Stromal cell of bone marrow (primary cell): ENCODE measurements around the gene MRC1.
A peak's percentile ranks its signal among the peaks of the same experiment; 100 is the strongest.
"Not testable (repeated sequence)": the region's sequence is repeated elsewhere in the genome, so short reads cannot be mapped to it uniquely, and the experiment has no call there.

Experiments
- DNase-seq: peaks from one replicate; pipeline ENCODE4 v3.0.0-alpha.2; 2012; ENCODE audit warnings: low read depth

Gene MRC1

DNA sequence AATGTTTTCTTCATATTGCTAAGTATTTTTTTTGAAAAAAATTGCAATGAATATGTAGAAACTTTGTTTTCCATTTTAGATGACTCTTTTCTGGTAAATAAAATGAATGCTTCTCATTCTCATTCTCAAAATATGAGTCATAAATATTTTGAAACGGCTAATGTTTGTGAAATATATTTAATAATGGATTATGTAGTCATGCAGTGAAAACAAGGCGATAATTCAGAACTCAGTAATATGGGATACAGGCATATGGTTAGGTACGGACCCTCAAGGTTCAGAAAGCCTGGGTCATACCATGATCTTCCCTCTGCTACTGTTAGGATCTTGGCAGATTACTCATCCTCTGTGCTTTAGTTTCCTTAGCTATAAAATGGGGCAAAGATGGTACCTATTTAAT is 96.3 kb downstream of the MRC1 start:
- no peak for DNase-seq

DNA sequence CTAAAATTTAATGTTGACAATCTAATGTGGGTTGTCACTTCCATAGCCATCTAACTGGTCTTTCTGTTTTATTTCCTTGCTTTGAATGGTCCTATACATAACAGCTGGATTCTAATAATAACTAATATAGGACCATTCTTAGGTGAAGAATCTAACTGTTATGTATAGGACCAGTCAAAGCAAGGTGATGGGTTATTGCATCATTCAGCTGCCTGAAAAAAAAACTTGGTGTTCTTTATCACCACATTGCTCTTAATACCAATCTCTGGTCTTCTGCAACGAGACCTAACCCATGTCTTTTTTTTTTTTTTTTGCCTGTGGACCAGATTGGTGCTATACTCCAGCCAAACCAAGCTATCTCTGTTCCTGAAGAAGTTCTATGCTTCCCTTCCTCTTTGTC is 96.9 kb downstream of the MRC1 start:
- no peak for DNase-seq

DNA sequence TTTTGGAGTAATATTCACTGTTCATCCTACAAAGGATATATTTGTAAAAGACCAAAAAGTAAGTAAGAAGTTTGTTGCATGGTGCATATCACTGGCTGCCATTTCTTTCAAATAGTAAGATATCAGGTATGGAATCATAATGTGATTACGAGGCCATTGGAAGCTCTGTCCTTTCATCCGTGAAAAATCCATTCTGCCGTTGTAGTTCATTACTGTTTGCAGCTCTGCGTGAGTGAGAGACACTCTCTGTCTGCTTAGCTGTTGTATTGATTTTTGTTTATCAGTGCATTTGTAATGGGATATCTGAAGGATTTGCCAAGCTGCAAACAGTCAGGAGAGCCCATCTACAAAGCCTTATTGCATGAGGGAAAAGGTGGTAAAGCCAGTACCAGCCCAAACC is 98.5 kb downstream of the MRC1 start:
- DNase-seq = no peak

DNA sequence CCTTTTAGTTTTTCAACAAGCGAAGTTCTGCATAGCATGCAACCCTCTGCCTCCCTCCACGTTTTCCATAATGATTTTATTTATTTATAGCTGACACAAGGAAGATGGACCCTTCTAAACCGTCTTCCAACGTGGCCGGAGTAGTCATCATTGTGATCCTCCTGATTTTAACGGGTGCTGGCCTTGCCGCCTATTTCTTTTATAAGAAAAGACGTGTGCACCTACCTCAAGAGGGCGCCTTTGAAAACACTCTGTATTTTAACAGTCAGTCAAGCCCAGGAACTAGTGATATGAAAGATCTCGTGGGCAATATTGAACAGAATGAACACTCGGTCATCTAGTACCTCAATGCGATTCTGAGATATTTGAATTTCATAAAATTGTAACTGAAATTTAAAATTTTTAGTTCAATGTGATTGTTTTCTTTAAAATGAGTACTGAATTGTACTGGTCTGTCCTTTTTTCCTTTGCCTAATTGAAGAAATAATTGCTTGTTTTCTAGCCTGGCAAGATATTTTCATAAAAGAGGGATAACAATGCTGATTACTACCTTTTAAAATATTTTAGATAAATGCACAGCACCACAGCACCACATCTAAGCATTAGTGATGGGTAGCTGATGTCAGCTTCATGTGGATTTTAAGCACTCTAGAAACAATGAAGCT is 101.1 kb downstream of the MRC1 start:
- peak; percentile 44 for DNase-seq

DNA sequence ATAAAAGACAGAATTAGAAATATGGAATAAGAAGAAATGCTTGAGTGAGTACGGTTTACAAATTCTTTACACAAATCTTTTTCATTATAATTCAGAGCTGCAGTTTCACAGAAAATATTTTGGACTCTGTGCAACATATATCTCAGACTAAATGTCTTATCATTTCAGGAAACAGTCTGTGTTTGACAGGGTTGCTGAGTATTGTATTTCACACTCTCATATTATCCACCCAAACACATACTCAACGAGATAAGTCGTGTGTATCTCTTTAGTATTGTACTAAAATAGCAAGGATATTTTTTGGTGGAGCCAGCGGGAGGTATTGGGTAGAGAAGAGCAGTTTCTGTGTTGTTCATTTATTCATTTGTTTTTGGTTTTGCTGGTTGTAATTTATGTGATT is 103.6 kb downstream of the MRC1 start:
- DNase-seq = no peak

DNA sequence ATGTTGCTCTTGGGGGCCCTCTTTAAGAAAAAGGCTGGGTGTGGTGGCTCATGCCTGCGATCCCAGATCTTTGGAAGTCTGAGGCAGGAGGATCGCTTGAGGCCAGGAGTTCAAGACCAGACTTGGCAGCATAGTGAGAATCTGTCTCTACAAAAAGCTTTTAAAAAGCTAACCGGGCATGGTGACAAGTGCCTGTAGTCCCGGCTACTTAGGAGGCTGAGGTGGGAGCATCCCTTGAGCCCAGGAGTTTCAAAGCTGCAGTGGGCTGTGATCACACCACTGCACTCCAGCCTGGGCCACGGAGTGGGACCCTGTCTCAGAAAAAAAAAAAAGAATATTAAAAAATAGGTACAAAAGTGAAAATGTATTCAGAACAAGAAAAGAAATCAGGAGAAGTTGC is 104.5 kb downstream of the MRC1 start:
- DNase-seq = no peak

DNA sequence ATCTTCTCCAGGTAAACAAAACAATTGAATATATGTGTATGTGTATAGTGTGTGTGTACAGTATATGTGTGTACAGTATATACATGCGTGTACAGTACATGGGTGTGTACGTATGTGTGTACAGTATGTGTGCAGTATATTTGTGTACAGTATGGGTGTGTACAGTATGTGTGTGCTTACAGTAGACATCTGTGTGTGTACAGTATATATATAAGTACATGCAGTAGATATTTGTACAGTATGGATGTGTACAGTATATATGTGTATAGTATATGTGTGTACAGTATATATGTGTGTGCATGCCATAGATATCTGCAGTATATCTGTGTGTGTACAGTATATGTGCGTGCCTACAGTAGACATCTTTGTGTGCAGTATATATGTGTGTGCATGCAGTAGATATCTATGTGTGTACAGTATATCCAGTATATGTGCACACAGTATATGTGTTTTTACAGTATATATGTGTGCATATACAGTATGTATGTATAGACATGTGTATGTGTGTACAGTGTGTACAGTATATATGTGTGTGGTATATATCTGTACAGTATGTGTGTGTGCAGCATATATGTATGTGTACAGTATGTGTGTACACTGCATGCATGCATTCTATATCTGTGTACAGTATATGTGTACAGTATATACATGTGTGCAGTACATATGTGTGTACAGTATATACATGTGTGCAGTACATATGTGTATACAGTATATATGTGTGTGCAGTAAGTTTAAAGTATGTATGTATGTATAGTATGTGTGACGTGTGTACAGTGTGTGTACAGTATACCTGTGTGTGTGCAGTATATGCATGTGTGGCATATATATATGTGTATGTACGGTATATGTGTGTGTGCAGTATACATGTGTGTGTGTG is 105.3 kb downstream of the MRC1 start:
- DNase-seq = no peak

DNA sequence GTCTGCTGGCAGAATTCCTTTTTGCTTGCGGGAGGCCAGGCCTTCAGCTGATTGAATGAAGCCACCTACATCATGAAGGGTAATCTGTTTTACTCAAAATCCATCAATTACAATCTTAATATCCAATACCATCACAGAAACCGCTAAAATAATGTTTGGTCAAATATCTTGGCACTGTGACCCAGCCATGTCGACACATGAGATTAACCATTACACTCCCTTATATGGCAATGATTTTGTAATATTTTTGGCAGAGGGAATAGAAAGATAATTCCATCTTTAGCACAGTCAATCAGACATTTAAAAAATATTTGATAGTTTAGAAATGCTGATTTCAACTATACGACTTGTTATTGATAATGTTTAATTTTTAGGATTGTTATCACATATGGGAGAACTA is 106.0 kb downstream of the MRC1 start:
- peak; percentile 18 for DNase-seq

DNA sequence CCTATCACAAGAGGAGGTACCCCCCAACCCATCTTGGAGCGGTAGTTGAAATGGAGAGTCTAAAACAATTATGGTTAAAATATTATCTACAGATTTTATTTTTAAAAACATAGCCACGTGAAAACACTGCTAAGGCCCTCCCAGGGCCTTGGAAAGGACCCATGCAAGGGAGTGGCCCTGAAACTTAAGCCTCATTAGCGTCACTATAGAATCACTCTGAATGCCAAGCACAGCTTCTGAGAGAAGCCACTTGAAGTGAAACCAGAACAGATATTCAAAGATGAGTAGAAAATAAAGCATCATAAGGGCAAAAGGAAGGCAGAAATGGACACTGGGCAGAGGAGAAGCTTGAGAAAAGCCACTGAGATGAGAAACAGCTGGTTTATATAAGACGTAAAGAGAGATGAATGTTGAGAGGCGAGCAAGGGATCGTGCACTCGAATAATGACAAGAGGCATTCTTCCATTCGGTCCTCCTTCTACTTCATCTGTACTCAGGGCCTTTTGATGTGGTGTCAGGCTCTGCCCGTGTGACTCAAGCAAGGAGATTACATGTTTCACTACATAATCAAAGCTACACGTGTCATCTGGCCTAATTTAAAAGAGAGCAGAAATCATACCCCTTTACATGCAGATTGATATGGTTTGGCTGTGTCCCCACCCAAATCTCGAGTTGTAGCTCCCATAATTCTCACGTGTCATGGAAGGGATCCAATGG is 109.2 kb downstream of the MRC1 start:
- no peak for DNase-seq

DNA sequence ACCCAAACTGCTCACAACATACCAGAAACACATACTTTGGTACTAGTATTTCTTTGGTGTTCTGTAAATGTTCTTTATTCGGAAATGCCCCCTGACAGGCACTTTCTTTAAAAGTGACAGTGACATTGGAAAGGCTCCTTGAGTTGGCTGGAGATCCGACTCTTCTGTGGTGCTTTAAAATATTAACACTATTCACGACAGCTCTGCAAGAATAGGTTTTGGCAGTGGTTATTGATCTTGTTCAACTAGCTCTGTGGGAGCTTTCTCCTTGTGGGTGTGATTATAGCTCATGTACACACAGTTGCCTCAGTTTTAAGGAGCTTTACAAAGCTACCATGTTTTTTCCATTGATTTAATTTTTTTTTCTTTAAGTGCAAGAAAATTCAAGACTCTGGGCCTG is 112.2 kb downstream of the MRC1 start:
- DNase-seq = no peak

DNA sequence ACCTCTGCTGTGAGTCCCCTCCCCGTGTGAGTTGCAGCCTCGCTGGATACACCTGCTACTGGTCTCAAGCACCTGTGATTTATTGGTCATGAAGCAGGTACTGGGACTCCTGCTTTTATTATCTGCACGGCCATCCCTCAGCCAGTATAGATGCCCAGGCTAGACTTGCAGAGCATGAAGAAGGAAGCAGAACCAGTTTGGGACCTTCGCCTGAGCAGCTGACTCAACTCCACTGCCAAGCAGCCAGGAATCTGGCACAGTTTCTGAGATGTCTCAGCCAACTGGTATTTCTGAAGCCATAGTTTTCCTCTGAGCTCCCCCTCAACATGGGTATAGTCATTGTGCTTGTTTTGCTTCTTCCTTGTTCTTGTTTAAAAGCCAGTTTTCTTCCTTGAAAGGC is 114.6 kb downstream of the MRC1 start:
- peak; percentile 94 for DNase-seq

DNA sequence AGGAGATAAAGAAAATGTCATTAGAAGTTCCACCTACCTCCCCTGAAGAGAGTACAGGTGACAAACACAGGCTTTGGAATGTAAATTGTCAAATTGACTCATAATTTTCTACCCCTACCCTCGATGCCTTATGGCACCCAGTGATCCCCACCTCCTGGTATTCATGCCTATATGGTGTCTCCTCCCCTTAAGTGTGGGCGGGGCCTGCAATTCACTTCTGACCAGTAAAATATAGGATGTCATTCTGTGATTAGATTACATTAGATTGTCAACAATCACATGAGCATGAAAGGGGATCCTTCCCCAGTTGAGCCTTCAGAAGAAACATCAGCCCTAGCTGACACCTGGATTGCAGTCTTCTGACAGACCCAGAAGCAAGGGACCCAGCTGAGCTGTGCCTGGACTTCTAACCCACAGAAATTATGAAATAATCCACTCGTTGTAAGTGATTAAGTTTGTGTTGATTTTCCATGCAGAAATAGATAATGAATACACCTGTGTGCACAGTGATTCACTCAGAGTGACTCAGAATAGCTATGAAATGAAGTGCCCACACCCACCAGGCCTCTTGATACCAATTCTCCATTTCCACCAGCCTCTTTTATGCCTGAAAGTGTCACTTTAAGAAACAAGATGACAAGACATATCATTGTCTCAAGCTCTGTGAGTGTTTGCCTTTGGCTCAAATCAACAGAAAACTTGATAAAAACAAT is 134.0 kb downstream of the MRC1 start:
- DNase-seq = no peak

DNA sequence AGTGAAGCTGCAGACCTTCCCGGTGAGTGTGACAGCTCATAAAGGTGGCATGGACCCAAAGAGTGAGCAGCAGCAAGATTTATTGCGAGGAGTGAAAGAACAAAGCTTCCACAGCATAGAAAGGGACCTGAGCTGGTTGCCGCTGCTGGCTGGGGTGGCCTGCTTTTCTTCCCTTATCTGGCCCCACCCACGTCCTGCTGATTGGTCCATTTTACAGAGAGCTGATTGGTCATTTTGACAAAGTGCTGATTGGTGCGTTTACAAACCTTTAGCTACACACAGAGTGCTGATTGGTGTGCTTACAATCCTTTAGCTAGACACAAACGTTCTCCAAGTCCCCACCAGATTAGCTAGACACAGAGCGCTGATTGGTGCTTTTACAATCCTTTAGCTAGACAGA is 141.1 kb downstream of the MRC1 start:
- DNase-seq = not testable (repeated sequence)

DNA sequence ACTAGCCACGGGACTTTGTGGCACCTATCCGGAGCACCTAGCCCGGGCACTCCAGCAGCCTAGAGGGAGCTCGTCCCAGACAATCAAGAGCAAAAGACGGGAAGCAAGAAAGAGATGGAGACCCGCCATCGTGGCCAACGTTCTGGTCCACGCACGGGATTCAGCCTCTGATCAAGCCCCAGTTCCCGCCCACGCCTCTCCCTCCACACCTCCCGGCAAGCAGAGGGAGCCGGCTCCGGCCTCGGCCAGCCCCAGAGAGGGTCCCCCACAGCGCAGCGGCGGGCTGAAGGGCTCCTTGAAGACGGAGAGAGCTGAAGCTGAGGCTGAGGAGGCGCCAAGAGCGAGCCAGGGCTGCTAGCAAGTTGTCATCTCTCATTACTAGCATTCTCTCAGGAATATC is 141.6 kb downstream of the MRC1 start:
- no peak for DNase-seq

DNA sequence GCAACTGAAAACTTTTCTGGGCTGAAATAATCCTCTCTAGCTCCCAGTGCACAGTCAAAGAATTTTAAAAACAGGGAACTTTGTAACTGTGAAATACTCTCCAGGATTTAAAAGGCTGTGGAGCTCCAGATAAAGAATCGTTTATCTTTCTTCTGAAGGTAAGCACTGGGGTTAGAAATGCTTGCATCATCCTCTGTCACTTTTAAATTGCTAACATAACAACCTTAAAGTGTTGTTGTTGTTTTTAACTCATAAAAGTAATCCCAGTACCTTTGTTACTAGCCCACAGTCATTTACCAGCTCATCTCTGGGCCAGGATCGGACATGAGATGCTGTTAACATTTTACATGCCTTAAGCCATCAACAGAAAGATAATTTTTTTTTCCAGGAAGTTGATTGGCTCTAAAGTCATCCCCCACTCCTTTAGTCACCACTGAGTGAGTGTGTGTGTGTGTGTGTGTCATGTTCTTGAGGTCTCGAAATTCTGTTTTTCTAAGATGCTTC is 142.8 kb downstream of the MRC1 start, which contains the start of gene SLC39A12:
Gene SLC39A12, plus strand, starts transcription at position 51 of the 504 bp plus-strand sequence. CDS start 1,359 bp downstream, outside the sequence.
- DNase-seq = peak; percentile 43

DNA sequence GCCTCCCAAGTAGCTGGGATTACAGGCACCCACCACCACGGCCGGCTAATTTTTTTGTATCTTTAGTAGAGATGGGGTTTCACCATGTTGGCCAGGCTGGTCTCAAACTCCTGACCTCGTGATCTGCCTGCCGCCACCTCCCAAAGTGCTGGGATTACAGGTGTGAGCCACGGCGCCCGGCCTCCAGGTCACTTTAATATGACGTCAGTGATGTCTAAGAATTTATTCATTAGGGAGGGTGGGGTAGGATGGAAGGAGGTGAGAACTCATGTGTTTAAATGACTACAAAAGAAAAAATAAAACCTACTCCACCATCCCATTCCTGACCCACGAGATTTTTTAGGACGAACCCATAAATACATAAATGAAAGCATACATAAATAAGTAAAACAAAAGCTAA is 145.2 kb downstream of the MRC1 start:
- DNase-seq = not testable (repeated sequence)

DNA sequence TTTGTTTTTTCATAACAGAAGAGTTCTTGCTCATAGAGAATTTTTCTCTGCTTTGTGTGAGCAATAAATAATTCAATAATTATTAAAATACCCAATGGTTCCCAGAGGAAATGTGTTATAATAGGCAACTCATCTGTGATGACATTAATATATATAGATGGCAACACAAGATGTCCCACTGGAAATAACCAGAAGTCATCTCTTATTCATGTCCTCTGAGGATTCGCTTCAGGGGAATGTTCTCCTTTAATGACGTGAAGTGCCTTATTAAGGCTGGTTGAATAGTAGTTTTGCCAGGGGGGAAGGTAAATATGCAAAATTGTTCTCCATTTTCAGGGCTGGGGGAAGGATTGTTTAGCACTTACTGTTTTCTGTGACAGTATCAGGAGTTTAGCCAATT is 145.7 kb downstream of the MRC1 start:
- no peak for DNase-seq

DNA sequence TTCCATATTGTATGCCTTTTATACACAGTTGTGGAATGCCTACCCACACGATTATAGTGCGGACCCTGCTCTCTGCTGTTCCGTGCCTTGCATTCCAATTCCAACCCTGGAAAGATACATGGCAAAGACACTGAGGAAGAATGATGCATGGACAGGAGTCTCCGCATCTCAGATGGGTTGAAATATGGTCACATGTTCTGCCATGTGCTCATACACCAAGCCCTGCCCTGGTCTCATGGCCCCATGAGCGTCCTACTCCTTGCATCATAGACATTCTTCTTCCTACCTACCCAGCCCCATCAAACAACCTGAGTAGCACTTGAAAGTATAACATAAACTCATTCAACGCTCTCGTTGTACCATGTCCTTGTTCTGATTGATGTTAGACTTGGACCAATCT is 148.9 kb downstream of the MRC1 start:
- DNase-seq = no peak

DNA sequence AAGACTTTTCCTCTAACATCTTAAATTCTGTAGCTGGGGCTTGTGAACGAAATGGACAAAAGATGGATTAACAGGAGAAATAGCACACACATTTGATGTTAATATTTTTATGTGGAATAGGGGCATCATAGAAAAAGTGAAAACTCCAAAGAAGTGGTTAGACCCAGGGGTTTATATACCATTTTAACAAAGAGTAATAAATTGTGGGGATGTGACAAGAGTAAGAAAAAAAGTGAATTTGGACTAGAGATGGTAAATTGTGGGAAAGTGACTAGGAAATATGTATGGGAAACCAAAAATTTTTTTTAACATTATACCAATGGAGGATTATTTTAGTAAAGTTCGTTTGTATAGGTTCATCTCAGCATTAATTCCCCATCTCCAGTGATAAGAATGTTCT is 150.7 kb downstream of the MRC1 start:
- DNase-seq = no peak
